ENCODE measurements around the gene JPT2.
A peak's percentile ranks its signal among the peaks of the same experiment; 100 is the strongest.

The JPT2 gene, protein sequence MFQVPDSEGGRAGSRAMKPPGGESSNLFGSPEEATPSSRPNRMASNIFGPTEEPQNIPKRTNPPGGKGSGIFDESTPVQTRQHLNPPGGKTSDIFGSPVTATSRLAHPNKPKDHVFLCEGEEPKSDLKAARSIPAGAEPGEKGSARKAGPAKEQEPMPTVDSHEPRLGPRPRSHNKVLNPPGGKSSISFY

DNA sequence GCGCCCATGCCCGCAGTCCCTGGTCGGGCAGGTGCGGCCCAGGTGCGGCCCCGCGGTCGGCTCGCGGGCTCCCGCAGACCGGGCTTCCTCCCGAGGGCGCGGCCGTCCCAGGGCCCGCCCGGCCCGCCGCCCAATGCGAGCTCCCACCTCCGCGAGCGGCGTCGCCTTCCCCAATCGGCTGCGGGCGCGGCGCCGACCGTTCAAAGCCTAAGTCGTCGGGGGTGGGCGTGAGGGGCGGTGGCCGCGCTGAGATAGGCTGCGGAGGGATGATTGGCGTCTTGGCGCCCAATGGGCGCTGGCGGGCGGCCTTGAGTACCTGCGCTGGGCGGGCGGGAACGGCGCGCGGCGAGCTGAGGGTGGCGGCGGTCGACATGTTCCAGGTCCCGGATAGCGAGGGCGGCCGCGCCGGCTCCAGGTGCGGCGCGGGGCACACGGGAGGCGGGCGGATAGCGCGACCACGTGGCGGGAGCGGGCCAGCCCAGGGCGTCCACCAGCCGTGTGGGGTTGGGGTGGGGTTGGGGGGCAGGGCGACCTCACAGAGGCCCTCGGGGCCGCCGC lies at the start of gene JPT2:
JPT2 (plus strand) TSS at position 338 of the 558 bp plus-strand sequence; CDS start at position 372, 34 bp downstream.
- DNase-seq (ENCODE audit: low read depth in 2 of 2, low spot score in 1 of 2): peak; percentile 88 to 94

DNA sequence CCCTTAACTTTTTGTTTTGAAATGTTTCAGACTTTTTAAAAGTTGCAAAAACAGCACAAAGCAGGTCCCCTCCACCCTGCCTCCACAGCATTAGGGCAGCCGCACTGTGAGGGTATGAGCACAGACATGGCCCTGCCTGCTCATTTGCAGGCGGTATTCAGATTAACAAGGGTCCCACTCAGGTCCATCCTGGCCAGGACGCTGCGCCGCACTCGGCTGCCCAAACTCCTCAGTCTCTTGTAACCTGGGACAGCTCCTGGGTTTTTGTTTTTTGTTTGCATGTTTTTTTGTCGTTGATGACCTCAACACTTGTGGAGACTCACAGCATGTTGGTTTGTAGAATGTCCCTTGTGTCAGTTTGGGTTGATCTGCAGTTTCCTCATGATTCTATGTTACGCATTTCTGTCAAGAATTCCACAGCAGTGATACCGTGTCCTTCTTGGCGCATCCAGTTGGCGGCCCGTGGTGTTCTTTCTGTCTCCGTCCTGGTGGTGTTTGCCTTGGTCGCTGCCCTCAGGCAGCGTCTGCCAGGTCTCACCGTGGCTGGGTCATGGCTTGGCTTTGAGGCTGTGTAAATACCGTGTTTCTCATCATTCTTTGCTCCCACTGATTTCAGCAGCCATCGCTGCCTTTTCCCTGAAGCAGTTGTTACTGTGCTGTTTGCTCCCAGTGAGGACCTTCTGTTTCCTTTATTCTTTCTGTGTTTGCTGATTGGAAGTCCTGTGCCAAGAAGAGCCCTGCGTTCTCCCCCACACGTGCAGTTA lies 47.4 kb upstream of the JPT2 start:
- DNase-seq (ENCODE audit: low read depth in 2 of 2, low spot score in 1 of 2): no peak

DNA sequence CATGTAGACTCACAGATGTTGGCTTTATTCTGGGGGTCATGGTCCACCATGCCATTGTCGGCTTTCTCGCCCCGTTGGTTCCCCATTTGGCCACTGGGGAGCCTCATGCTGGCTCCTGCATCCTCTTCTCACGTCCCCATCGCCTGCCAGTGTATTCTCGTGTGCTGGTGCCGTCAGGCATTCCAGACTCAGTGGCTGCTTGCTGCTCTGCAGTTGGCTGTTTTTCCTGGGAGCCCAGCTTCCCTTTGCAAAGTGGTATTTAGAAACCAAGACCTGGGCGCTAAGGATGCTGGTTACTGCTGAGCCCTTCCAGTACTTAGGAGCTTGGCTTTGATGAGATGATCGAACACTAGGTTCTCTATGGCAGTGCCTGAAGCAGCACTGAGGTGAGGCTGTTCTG lies 46.8 kb upstream of the JPT2 start:
- no peak for DNase-seq (ENCODE audit: low read depth in 2 of 2, low spot score in 1 of 2)

DNA sequence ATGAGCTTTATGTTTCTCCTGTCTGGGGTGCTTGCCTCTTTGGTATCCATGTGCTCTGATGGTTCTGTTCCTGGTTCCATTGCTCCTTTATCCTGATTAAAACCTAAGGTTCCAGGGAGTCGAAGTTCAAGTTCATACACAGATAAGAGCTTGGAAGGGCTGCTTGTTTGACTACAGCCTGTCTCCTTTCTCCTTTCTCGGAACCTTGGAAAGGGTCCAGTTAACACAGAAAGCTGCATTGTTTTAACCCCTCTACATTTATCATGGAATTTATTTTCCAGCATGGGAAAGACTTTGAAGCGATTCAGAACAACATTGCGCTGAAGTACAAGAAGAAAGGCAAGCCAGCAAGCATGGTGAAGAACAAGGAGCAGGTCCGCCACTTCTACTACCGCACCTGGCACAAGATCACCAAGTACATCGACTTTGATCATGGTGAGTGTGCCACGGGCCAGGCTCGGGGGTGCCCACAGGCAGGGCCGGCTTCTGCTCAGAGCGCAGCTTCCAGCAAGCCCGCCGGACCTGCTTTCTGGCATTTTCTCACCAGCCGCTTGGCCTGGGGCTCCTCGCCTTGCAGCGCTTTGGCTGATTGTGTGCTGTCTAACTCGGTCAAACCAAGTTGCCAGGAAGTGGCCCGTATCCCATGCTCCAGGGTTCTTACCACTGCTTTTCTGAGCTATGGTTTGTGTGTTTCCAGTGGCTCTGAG lies 46.0 kb upstream of the JPT2 start:
- no peak for DNase-seq (ENCODE audit: low read depth in 2 of 2, low spot score in 1 of 2)

DNA sequence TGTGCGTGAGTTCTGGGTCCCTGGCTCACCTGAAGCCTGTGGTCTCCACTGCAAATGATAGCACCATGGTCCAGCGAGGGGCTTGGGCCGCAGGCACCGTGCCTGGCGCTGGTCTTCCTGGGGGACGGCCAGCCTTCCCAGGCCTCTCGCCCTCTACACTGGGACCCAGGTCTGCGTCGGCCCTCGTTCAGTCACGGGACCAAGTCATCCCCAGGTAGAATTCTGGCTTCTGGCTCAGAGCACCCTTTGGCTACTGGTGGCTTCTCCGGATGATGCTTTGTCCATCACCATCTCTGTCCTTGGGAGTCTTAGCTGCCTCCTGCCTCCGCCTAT lies 45.5 kb upstream of the JPT2 start:
- DNase-seq (ENCODE audit: low read depth in 2 of 2, low spot score in 1 of 2): no peak

DNA sequence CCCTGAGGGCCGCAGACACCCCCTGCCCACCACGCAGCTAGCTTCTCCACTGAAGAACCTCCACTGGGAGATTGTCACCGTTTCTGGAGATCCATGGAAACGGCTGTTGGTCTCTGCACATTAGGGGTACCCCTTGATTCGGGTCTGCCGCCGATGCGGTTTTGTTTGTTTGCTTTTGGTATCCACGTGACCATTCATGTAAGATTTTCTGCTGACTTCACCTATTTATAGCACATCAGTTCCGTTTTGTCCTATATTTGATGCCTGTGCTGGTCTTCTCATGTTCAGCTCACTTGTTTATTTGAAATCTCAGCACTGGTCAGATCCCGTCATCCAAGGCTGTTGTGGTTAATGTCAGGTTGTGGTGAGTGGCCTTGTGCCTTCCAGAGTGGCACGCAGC lies 44.8 kb upstream of the JPT2 start:
- DNase-seq (ENCODE audit: low read depth in 2 of 2, low spot score in 1 of 2): no peak

DNA sequence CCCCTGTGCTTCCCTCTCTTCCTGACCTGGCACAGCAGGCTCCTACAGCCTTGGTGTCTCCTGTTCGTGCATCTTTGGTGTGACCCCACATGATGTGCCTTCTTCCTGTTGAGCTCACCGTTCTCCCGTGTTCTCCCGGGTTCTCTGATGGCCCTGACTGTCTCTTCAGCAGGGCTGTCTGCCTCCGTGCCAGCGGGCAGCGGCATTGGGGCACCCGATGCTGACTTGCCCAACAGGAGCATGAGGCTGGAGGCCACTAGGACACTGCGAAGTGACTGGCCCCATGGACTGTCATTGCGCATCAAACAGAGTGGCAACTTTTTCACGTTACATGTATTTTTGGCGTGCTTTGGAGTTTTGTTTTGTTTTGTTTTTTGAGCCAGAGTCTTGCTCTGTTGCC lies 43.5 kb upstream of the JPT2 start:
- DNase-seq (ENCODE audit: low read depth in 2 of 2, low spot score in 1 of 2): no peak

DNA sequence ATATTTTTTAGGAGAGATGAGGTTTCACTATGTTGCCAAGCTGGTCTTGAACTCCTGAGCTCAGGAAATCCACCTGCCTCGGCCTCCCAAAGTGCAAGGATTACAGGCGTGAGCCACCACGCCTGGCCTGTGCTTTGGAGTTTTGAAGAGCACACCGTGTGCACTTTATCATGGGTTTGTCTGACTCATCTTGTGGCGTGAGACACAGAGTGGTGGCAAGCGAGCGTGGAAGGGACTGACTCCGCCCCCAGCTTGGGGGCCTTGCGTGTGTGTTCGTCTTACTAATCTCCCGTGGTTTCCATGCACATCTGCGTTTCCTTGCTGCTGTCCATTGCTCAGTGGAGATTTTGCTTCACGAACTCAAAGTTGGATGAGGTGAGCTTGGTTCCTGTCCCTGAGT lies 43.0 kb upstream of the JPT2 start:
- DNase-seq (ENCODE audit: low read depth in 2 of 2, low spot score in 1 of 2): no peak

DNA sequence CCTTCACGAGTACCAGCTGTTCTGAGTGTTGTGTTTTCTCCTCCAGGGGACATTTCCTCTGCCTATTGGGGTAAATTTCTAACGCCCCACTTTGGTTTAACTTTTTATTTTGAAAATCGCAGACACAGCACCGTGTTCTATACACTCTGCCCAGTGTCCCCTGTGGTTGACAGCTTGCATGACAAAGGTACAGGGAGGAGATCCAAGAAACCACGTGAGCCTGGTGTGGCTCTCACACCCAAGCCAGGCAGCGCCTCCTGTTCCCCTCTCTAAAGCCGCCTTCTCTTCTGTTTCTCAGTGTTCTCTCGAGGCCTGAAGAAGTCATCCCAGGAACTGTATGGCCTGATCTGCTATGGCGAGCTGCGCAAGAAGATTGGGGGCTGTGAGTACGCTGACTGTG lies 40.6 kb upstream of the JPT2 start:
- no peak for DNase-seq (ENCODE audit: low read depth in 2 of 2, low spot score in 1 of 2)

DNA sequence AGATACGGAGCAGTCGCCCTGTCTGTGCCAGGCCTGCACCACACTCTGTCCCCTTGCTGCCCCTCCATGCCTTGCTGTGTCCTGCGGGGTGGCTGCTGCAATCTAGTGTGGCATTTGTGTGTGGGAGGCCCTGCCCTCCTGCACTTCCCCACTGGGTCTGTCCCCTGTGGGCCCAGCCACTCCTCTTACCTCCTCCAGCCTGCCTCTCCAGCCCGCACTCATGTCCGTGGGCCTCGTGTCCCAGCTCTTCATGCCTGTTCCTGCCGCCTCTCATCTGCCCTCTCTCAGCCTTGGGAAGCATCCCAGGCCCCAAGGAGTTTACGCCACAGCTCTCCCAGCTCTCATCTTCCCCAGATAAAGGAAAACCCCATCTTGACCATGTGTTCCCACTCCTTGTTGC lies 39.3 kb upstream of the JPT2 start:
- DNase-seq (ENCODE audit: low read depth in 2 of 2, low spot score in 1 of 2): no peak

DNA sequence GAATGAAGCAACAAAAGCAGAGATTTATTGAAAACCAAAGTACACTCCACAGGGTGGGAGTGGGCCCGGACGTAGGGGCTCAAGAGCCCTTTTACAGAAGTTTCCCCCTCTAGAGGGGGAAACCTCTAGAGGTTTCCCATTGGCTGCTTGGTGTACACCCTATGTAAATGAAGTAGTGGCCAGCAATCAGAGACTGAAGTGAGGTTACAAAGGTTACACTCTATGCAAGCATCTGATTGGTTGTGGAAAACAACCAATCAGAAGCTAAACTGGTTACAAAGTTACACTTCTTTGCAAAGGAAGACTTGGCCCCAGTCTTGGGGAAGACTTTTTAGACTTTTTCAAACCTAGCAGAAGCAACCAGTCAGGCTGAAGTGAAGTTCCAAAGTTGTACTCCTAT lies 38.8 kb upstream of the JPT2 start:
- DNase-seq (ENCODE audit: low read depth in 2 of 2, low spot score in 1 of 2): no peak

DNA sequence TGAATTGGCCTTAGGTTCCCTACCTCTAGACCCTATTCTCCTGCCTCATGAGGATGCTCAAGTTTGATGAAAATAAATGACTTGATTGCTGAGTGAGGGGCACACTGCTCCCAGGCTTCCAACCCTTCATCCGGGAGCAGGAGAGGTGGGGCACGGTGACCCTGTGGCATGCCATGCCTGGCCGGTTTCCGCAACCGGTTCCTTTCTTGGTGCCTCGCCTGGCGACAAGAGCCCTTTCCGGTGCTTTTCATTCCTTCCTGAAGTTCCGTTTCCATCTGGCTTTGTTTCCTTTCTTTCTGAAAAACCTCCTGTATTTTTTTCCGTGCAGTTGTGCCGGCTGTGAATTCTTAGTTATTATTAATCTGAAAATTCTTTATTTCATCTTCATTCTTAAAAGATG lies 38.2 kb upstream of the JPT2 start:
- no peak for DNase-seq (ENCODE audit: low read depth in 2 of 2, low spot score in 1 of 2)

DNA sequence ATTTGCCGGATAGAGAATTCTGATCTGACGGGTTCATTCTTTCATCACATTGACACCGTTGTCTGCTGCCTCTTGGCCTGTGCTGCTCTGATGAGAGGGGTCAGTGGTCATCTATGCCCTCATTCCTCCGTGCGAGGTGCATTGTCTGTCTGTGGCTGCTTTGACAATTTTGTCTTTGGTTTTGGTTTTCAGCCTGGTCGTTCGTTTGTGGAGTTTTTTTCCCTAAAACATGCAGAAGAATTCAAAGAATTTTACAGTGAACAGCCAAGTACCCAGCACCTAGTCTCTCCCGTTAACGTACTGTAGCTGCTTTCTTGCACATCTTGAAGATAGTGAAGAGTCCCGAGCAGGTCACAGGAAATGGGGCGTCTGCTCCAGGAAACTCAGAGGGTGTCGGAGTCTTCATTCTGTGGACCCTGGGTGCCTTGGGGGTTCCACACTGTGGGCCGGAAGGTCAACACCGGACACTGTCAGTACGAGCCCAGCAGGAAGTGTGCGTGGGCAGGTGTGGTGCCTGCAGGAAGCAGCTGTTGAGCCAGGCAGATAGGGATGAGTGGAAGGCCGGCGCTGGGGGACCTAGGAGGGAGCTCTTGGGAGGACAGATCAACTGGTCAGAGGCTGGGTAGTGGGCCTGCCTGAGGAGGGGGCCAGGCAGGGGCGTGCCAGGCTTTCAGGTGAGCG lies 37.7 kb upstream of the JPT2 start:
- no peak for DNase-seq (ENCODE audit: low read depth in 2 of 2, low spot score in 1 of 2)

DNA sequence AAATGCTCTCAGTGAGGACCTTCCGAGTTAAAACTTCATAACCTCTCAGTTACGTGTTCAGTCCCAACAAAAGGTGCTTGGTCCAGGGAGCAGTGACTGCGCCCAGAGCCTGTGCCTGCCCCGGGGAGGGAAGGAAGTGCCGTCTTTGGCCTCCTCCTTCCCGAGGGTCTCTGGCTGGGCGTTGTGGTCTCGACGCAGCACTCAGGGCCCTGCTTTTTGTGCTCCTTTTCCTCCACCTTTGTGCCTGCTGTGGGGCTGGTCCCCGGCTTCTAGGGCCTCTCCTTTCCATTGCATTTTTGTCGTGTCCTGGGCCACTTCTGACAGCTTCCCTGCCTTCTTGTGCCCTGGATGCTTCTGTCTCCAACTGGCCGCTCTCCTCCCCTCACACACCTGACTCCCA lies 36.8 kb upstream of the JPT2 start:
- DNase-seq (ENCODE audit: low read depth in 2 of 2, low spot score in 1 of 2): no peak

DNA sequence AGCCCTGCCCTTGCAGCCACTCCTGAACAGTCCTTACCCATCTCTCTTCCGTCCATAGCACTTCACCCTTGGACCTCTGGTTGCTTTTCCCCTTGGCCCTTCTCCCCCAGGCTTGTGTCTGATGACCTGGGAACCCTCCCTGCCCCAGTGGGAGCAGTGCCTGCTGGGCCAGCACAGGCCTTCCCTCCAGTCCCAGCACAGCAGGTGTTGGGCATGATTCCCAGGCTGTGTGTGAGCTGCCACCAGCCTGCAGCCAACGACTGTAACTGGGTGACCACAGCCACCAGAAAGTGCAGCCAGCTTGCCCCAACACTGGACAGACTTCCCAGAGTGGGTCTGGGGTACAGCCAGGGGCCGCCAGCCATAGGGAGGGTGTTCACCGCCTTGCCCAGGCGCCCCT lies 35.9 kb upstream of the JPT2 start:
- no peak for DNase-seq (ENCODE audit: low read depth in 2 of 2, low spot score in 1 of 2)

DNA sequence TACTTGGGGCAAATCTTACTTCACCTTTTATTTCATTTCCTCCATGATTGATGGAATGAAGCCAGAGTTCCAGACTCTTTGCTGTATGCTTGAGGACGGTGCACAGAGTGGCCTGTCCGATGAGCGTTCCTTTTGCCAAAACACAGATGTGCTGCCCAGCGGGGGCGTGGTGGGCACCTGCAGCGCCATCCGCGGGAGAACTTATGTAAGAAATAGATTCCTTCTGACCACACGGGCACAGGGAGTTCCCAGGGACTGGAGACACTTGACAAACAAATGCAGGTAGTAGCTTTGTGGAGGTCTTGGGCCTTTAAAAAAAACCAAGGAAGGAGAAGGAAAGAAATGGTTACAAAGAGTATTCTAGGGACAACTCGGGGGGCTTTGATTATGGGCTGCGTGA lies 35.3 kb upstream of the JPT2 start:
- no peak for DNase-seq (ENCODE audit: low read depth in 2 of 2, low spot score in 1 of 2)

DNA sequence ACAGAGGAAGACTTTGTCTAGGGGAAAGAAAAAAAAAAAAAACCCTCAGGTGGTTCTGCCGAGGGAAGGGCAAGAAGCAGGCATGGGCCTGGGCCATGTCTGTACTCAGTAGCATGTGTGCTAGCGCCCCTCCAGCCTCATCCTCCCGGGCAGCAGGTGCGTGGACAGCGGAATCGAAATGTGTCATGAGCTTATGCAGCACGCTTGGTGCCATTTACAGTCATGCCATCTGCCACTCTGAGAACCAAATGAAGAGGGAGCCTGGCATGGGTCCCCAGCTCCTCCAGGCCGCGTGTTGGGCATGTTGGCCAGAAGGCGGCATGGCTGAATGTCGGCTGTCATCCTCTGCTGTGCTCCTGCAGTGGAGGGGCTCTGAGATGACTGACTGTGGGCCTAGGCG lies 34.6 kb upstream of the JPT2 start:
- no peak for DNase-seq (ENCODE audit: low read depth in 2 of 2, low spot score in 1 of 2)

DNA sequence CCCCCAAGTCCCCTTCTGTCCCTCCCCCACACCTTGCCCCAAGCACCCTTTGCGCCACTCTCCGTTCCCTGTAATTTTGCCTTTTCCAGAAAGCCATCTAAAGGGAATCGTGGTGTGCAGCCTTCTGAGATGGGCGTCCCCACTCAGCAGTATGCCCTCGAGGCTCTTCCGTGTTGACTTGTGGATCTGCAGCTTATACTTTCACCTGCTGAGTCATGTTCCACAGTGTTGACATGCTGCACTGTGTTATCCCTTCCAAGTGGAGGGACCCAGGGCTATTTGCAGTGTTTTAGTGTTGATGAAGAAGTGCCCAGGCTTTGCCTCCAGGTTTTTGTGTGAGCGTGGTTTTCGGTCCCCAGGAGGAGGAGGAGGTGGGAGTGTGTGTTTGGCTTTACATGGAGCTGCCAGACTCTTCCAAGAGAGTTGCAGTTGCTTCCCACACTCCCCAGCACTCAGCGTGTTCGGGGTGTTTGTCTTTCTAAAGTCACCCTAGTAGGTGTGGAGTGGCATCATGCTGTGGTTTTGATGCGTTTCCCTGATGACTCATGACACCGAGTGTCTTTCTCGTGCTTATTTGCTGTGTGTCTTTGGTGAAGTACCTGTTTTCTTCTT lies 32.1 kb upstream of the JPT2 start:
- peak; percentile 20 to 27 for DNase-seq (ENCODE audit: low read depth in 2 of 2, low spot score in 1 of 2)

DNA sequence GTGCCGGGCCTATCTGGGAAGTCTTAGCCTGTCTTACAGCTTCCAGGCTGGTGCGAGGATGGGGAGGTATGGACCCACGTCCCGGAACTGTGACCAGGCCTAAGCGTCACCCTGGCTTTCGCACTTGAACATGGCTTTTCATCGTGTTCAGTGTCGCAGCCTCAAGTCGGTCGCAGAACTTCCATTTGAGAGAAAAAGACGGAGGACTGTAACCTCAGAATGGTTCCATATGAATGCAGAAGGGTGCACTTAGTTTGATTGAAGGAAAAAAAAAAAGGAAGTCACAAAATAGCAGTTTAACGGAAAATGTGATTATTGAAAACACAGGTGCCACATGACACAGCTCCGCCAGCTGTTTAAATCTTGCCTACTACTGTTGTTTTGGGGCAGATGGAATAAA lies 30.2 kb upstream of the JPT2 start:
- no peak for DNase-seq (ENCODE audit: low read depth in 2 of 2, low spot score in 1 of 2)

DNA sequence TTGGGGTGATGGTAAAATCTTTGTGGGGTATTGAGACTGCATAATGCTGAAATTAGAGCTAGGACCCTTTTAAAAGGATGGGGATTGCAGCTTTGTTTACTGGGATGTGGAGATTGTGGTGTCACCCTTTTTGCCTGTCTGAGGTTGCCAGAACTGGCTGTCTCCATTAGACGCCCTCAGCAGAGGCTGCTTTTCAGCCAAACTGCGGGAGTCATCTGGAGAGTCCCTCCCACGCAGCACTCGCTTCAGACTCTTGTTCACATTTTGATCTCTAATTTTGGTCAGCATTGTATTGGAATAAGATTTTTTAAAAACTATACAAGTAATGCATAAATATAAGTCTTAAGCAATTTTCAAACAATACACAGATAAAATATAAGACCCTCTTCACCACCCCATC lies 27.9 kb upstream of the JPT2 start:
- no peak for DNase-seq (ENCODE audit: low read depth in 2 of 2, low spot score in 1 of 2)
